A549 (cell line): Measurements from ENCODE around the gene CLIC5.

ENCODE experiments used
- CTCF ChIP-seq: fragments of >200 bp; sonication (Bioruptor Twin); formaldehyde crosslinking; IDR thresholded peaks from 3 replicates; pipeline ENCODE4 v1.5.1; 2016
- ESRRA ChIP-seq: fragments of 150-350 bp; IDR thresholded peaks from 2 replicates; pipeline ENCODE4 v1.6.1; 2014; ENCODE audit warnings: mild to moderate bottlenecking, low read length, borderline replicate concordance
- HDAC2 ChIP-seq: fragments of 200-600 bp; sonication (generic); IDR thresholded peaks from 2 replicates; pipeline ENCODE4 v1.6.1; 2016
- MAX ChIP-seq: IDR thresholded peaks from 2 replicates; pipeline ENCODE4 v1.6.1; 2012
- NPAS2 ChIP-seq: fragments of 250-450 bp; sonication (Bioruptor Pico); IDR thresholded peaks from 2 replicates; pipeline ENCODE4 v1.8.0; 2022; ENCODE audit warnings: mild to moderate bottlenecking, moderate library complexity, borderline replicate concordance
- PHF8 ChIP-seq: fragments of 200-600 bp; sonication (generic); IDR thresholded peaks from 2 replicates; pipeline ENCODE4 v1.6.1; 2016; ENCODE audit warnings: low read depth, mild to moderate bottlenecking, antibody characterized with exemption, moderate library complexity, borderline replicate concordance
- RAD21 ChIP-seq, 2 experiments: fragments of >200 bp in 1 of 2; sonication (Bioruptor Twin) in 1 of 2; formaldehyde crosslinking in 1 of 2; IDR thresholded peaks in 1 of 2; conservative IDR thresholded peaks in 1 of 2; 2 replicates in 1 of 2; 3 replicates in 1 of 2; pipeline ENCODE4 v1.6.1; 2012 to 2018; ENCODE audit warnings: inconsistent platforms in 1 of 2
- RFX5 ChIP-seq: fragments of 450-650 bp; IDR thresholded peaks from 2 replicates; pipeline ENCODE4 v1.7.1; 2014; ENCODE audit warnings: antibody characterized with exemption, mild to moderate bottlenecking, moderate library complexity

GRCh38 chr6:46002264-46002663 lies 13.4 kb downstream of the CLIC5 start:
- TF ChIP-seq ESRRA, result no peak
- no peak for TF ChIP-seq RFX5
- TF ChIP-seq HDAC2, result no peak
- no peak for TF ChIP-seq PHF8
- no peak for TF ChIP-seq CTCF
- TF ChIP-seq RAD21 (conservative IDR thresholded peaks at IDR 0.05 in 1 of 2, IDR thresholded peaks at IDR 0.05 in 1 of 2), result no peak
- TF ChIP-seq MAX, result no peak
- TF ChIP-seq NPAS2 (CRISPR knock-in tag), result no peak
